Heart right ventricle (tissue), 16 donors: ENCODE data around the gene STC2. TPM values are rescaled to one million over a fixed set of nuclear protein-coding genes. Genes with fewer than 3 reads are reported as not detected.

Experiments
- ATAC-seq, 8 donors: fragments of 200-7000 bp; cut with Tn5 transposase; one replicate each; pipeline ENCODE4 v1.9.1; 2020; ENCODE audit warnings: mild to moderate bottlenecking in 8 of 8, moderate library complexity in 8 of 8, moderate number of reproducible peaks in 1 of 8
- DNase-seq, 2 donors: peaks; one replicate each; pipeline ENCODE4 v3.0.0-alpha.2; 2020
- H3K27ac ChIP-seq, 10 donors: fragments of 200-600 bp; sonication (generic) in 2 of 10; one replicate each; pipeline versions ENCODE4 v1.5.0 to v1.8.0; 2020 to 2022; ENCODE audit warnings: mild to moderate bottlenecking in 3 of 10
- H3K27me3 ChIP-seq, 7 donors: fragments of 200-600 bp; one replicate each; pipeline ENCODE4 v1.8.0; 2021 to 2022; ENCODE audit warnings: mild to moderate bottlenecking in 2 of 7
- H3K36me3 ChIP-seq, 9 donors: fragments of 200-600 bp; sonication (generic) in 1 of 9; one replicate each; pipeline versions ENCODE4 v1.5.0 to v1.8.0; 2020 to 2022; ENCODE audit warnings: mild to moderate bottlenecking in 2 of 9
- H3K4me1 ChIP-seq, 9 donors: fragments of 200-600 bp; sonication (generic) in 1 of 9; one replicate each; pipeline versions ENCODE4 v1.5.0 to v1.8.0; 2020 to 2022; ENCODE audit warnings: mild to moderate bottlenecking in 4 of 9
- H3K4me3 ChIP-seq, 10 donors: fragments of 200-600 bp; sonication (generic) in 2 of 10; one replicate each; pipeline versions ENCODE4 v1.5.0 to v1.8.0; 2020 to 2022; ENCODE audit warnings: mild to moderate bottlenecking in 7 of 10, moderate library complexity in 2 of 10
- H3K9me3 ChIP-seq, 11 donors: fragments of 200-600 bp in 10 of 11; sonication (generic) in 2 of 11; one replicate each; pipeline versions ENCODE4 v1.5.0 to v1.8.0; 2013 to 2022; ENCODE audit warnings: mild to moderate bottlenecking in 2 of 11, control low read depth in 1 of 11, moderate library complexity in 1 of 11
- WGBS, 2 donors: extraction: QIAGEN DNeasy Blood & Tissue Kit; methylation state at CpG; one replicate each; pipeline ENCODE4 v1.1.7; 2013; ENCODE audit warnings: inconsistent platforms in 1 of 2; 5-methylcytosine and 5-hydroxymethylcytosine counted together
- intact Hi-C, 10 donors: fragments of 100-400 bp; cut with DNase I; formaldehyde crosslinking; loops; one replicate each; pipeline versions ENCODE4 v1.11.1 to v1.14.2; 2022
- polyA plus RNA-seq, 2 donors: library from polyadenylated mRNA; stranded (reverse); fragments of 200-250 nt; gene quantifications; one replicate each; pipeline ENCODE4 v1.2.3, GENCODE V29; 2013
- total RNA-seq, 10 donors: library from RNA; stranded (reverse); fragmentation: NEBNext Ultra II Directional in 3 of 10; extraction: Animal tissue kit (Norgen Biotek cat#: 25700) in 3 of 10; gene quantifications; one replicate each; pipeline versions ENCODE4 v1.2.1 to v1.2.4, GENCODE V29; 2021 to 2023
- TF ChIP-seq, protein P1 (sequence below), 9 donors: fragments of 200-600 bp; sonication (generic) in 2 of 9; IDR thresholded peaks; one replicate each; pipeline versions ENCODE4 v1.5.0 to v1.8.0; 2021 to 2022; ENCODE audit warnings: antibody characterized with exemption in 9 of 9, mild to moderate bottlenecking in 5 of 9, moderate library complexity in 1 of 9
- donor health status: Arrhythmogenic right ventricular cardiomyopathy.
- donor health status: ischemic (EF 13 %, LVEDD 7.1; RV severe dilation, severe dysfunction).
- donor health status: healthy with polysubstance abuse.
- donor health status: DM: no; HTN: yes; CAD: no.
- donor health status: DM: no; HTN: no; CAD: no.
- donor health status: ischemic (EF 25% LVEDD 6.9; RV normal size, moderate dysfunction).
- donor health status: ischemic (EF 25% LVEDD 5.7; RV mildly dilated, moderate dysfunction).
- donor health status: healthy.
- donor health status: DM: yes; HTN: yes; CAD: no.
- donor health status: Ischemic cardiomyopathy.
- donor health status: ischemic (EF 35%, LVEDD 5.7; RV mildly dilated, moderate dysfunction).
- donor health status: nonischemic (EF 11% LVEDD 7.7; RV severe dilation, severe dysfunction).
- donor health status: DM: yes; HTN: yes; CAD: no.
- donor health status: PGD.
- donor health status: ischemic (EF 29% LVEDD 5.4; RV normal size, mild dysfunction).
- donor health status: nonischemic (EF 23%, LVEDD 6.1; RV moderate dilation, normal function).

STC2 gene
- total and polyA plus RNA-seq, 12 donors: 3.7 to 26.9 (median 6.2) TPM

DNA sequence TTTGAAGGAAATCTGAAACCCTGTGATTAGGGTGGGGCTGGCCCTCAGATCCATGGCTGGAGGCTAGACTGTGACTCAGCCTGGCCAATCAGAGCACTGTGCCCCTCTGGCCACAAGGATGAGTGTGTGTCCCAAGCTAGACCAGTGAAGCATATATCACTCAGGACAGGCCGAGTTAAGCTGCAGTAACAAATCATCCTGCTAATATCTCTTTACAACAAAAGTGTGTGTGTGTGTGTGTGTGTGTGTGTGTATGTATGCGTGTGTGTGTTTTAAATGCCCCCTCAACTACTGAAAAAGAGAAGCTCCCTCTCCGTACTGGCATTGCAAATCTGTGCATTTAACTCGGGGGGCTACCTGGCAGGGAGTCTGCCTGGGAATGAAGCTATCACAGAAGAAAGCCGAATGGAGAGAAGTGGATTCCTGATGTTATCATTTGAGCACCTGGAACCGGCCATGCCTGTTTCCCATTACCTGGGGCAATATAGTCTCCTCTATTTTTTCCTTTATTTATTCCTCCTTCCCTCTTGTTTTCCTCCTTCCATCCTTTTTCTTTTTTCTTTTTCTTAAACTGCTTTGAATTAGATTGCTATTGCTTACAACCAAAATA, 25.6 kb downstream of the STC2 start:
- intact Hi-C loops: no loop called here
- Histone ChIP-seq H3K4me1 (peaks cover 0 to 10% (median 3%) of the 10 kb centered on the region in 9 donors), H3K27me3 (no peaks in the 10 kb centered on the region), H3K27ac (no peak overlapping the region), H3K9me3 (peaks cover 0 to 5% (median 2%) of the 10 kb centered on the region in 11 donors), H3K4me3 (no peak overlapping the region), H3K36me3 (no peaks in the 10 kb centered on the region)
- WGBS, 2 donors: 75 to 89% methylated on average over 6 of the region's 6 CpGs
- TF ChIP-seq, protein P1, sequence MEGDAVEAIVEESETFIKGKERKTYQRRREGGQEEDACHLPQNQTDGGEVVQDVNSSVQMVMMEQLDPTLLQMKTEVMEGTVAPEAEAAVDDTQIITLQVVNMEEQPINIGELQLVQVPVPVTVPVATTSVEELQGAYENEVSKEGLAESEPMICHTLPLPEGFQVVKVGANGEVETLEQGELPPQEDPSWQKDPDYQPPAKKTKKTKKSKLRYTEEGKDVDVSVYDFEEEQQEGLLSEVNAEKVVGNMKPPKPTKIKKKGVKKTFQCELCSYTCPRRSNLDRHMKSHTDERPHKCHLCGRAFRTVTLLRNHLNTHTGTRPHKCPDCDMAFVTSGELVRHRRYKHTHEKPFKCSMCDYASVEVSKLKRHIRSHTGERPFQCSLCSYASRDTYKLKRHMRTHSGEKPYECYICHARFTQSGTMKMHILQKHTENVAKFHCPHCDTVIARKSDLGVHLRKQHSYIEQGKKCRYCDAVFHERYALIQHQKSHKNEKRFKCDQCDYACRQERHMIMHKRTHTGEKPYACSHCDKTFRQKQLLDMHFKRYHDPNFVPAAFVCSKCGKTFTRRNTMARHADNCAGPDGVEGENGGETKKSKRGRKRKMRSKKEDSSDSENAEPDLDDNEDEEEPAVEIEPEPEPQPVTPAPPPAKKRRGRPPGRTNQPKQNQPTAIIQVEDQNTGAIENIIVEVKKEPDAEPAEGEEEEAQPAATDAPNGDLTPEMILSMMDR (IDR thresholded peaks at IDR 0.05): no peak
- ATAC-seq (peak in 2 of 8 donors; percentile 34 to 39), DNase-seq (no peak)

DNA sequence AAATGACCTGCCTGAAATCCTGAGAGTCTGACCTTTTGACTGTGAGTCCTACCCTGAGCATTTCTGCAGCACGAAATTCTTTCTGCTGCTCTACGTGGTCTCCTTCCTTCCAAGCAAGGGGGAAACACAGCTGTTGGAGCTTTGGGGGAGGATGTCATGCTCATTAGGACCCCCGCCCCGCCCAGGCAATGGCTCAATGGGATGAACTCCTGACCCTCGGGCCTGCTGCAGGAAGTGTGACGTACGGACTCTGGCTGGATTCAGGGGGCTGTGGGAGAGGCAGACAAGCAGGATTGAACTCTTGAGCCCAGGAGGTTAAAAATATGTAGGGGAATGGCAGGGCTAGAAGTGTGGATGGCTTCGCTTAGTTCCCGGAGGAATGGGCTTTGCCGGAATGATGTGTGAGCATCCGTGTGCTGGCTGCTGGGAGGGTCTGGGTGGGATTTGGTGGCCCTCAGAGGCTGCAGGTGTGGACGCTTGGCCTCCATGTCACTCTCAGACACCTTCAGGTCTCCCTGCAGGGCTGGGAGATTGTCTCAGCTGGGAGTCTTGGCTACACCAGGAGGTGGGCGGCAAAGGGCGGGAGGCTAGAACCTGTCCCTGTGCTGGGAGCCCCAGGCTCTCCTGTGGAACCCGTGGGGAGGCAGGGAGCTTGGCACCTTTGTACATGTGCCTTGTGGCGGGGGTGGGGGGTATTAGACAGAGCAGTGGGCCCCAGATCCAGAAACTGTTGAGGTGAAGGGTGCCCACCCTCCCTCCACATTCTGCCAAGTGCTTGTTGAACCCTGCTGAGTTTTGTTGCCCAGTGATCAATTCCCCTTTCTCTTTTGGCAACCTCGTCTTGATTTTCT, 26.3 kb downstream of the STC2 start:
- ATAC-seq: peak in 6 of 8 donors; percentile 17 to 89 (median 56)
- Histone ChIP-seq H3K4me3 (no peak overlapping the region), H3K27me3 (no peaks in the 10 kb centered on the region), H3K9me3 (no peaks in the 10 kb centered on the region), H3K4me1 (peaks cover 0 to 10% (median 3%) of the 10 kb centered on the region in 9 donors), H3K36me3 (no peaks in the 10 kb centered on the region), H3K27ac (no peak overlapping the region)
- WGBS, 2 donors: 59 to 67% methylated on average over 17 of the region's 17 CpGs
- TF ChIP-seq, protein P1 (IDR thresholded peaks at IDR 0.05): no peak
- DNase-seq: peak in 1 of 2 donors; percentile 32
- intact Hi-C loops: no loop called here

DNA sequence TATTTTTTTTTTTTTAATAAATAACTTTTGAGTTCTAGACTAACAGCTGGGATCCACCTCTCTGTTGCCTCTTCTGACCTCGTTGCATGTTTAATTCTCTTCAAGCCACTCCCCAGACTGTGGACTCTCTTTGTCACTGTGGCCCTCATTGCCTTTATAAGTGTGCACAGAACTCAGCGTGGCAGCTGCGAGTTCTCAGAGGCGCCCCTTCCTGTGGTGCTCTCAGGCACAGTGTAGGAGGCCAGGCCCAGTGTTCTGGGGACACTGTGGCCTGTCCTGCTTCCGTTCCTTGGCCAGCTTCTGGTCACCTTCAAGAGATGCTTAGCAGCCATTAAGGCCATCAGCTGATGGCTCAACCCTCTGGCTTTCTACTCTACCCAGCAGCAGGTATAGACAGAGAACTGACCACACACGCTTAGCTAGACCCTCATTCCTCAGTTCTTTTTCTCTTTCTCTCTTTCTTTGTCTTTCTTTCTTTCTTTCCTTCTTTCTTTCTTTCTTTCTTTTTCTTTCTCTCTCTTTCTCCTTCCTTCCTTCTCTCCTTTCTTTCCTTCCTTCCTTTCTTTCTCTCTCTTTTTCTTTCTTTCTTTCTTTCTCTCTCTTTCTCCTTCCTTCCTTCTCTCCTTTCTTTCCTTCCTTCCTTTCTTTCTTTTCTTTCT, 27.7 kb downstream of the STC2 start:
- Histone ChIP-seq H3K27me3 (peaks cover 0 to 3% (median 0%) of the 10 kb centered on the region in 7 donors), H3K36me3 (no peaks in the 10 kb centered on the region), H3K4me3 (no peak overlapping the region), H3K4me1 (peaks cover 0 to 10% (median 3%) of the 10 kb centered on the region in 9 donors), H3K9me3 (no peaks in the 10 kb centered on the region), H3K27ac (no peak overlapping the region)
- DNase-seq (no peak), ATAC-seq (no peak)
- TF ChIP-seq, protein P1 (IDR thresholded peaks at IDR 0.05): no peak
- intact Hi-C loops: no loop called here
- 90 to 93% methylated on average over 6 of the region's 6 CpGs for WGBS, 2 donors

DNA sequence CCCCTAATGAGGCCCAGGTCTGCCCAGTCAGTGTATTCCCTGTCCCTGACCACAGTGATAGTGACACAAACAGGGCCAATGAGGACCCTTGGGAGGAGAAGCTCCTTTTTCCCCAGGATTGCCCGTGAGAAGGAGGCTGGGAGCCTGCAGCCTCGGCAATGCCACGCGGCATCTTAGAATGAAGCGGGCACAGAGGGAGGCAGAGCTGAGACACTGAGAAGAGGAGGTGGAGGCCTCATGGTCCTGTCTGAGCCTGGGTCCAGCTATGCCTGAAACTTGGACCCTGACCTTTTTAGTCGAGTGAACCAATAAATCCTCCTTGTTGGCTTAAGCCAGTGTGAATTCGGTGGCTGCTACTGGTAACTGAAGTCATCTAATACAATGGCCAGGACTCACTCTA, 28.4 kb downstream of the STC2 start:
- Histone ChIP-seq H3K4me1 (peaks cover 0 to 10% (median 3%) of the 10 kb centered on the region in 9 donors), H3K9me3 (no peaks in the 10 kb centered on the region), H3K36me3 (no peaks in the 10 kb centered on the region), H3K27ac (no peak overlapping the region), H3K27me3 (peaks cover 0 to 7% (median 0%) of the 10 kb centered on the region in 7 donors), H3K4me3 (no peak overlapping the region)
- no peak for ATAC-seq
- DNase-seq: no peak
- TF ChIP-seq, protein P1 (IDR thresholded peaks at IDR 0.05): no peak
- intact Hi-C loops: loop anchor here in 8 of 10 donors (5.0 to 10.0 kb wide), 5 partner anchors 195 to 1015 kb away; partner anchors contain the start of gene C5orf47 (in 1 of the 8)
- WGBS, 2 donors: 94 to 99% methylated on average over 7 of the region's 7 CpGs
